ENCODE results near the gene BMPER. TPM values are rescaled to one million over a fixed set of nuclear protein-coding genes. Genes with fewer than 3 reads are reported as not detected.

Gene BMPER
- total RNA-seq, 5 donors from 2014 or later (not counting 1 experiment from before 2014, with no cell fraction given) = 0.20 to 0.47 TPM; not detected in 3

DNA sequence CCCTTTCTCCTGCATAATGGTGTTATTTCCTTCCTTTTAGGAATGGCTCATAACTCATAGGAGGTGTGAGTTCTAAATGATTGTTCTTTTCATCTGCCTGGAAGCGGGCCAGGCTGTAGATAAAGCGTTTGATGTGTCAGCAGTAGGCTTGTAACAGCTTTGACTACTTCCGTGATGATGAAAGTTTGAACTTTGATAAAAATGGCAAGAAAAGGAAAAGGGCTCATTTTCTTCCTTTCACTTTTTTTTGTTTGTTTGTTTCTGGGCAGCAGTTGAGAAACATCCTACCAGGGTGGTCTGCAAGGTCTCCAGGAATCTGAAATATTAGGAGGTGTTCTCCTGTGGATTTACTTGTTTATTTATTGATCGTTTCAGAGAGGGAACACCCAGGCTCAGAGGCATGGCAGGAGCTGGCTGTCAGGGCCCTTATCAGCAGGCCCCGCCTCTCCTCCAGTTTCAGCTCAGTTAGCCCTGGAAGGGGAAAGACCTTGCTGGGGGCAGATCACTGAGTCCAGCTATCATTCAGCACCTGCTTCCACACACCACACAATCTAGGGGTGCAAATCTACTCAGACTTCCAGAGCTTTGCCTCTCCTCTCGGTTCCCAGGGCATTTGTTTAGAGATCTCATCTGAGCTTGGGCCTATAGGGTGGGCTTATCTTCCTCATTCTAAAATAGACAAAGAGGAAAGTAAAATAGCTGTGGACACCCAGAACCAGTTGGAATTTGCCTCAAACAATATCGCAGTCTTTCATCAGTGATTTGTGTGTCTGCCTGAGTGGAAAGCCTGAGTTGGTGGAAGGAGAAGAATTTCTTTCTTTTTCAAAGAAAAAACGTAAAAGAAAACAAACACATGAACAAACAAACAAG lies 130.9 kb downstream of the BMPER start:
- DNase-seq = no peak
- no peak for ATAC-seq (replicated peaks in 1 of 4)
- Histone ChIP-seq H3K4me3 (ENCODE audit: control insufficient read depth in 1 of 2, extremely low read depth in 1 of 2, low read length in 1 of 2) (no peak overlapping the region), H3K27me3 (replicated peaks in 1 of 2; ENCODE audit: control insufficient read depth in 2 of 2, extremely low read depth in 1 of 2, insufficient read depth in 2 of 2, low read length in 1 of 2) (peaks cover 0 to 2% of the 10 kb centered on the region in 2 experiments), H3K4me1 (ENCODE audit: control insufficient read depth in 1 of 2, extremely low read depth in 1 of 2, insufficient read depth in 2 of 2, low read length in 2 of 2) (no peaks in the 10 kb centered on the region), H3K36me3 (ENCODE audit: control insufficient read depth in 2 of 2, extremely low read depth in 1 of 2, insufficient read depth in 1 of 2, low read length in 1 of 2) (no peaks in the 10 kb centered on the region), H3K27ac (ENCODE audit: low read length) (no peak overlapping the region), H3K9me3 (no peaks in the 10 kb centered on the region)
- Mint-ChIP-seq H3K4me3 (no peak overlapping the region), H3K36me3 (no peaks in the 10 kb centered on the region), H3K27ac (no peak overlapping the region), H3K9me3 (peaks cover 0 to 3% (median 0%) of the 10 kb centered on the region in 3 donors), H3K27me3 (no peaks in the 10 kb centered on the region), H3K4me1 (no peaks in the 10 kb centered on the region)
- ChIA-PET POLR2A (no interaction called here), CTCF (no interaction called here)
- WGBS (ENCODE audit: insufficient coverage) = 59% methylated on average over 3 of the region's 8 CpGs

DNA sequence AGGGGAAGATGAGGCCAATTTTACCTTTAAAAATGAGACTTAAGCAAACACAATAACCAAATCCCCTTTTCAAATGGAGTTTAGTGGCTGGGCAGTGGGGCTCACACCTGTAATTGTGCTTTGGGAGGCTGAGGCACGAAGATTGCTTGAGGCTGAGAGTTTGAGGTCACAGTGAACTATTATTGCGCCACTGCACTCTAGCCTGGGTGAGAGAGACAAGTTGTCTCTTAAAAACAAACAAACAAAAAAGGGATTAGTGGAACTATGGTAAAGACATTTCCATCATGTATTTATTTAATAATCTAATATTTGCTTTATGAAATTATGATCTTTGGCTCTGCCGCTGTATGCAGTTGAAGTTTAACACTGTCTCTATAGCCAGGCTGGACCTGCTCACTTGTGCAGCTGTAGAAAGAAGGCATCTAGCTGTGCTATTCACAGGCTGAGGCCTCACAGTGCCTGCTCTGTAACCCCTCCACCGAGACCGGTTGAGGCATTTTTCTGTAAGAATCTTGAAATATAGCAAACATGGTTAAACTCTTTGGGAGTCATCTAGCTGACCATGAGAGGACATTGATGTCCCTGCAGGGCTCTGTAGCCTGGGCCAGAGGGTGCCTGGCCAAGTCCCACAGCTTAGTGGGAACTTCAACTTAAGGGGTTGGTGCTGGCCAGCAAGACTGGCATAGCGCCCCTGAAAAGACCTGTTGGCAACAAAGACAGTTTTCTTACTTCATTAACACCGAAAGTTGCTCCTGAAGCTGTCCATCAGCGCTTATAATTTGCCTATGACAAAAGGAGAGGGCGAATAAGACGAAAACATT lies 131.8 kb downstream of the BMPER start:
- no peaks in the 10 kb centered on the region for H3K36me3 ChIP-seq (ENCODE audit: control insufficient read depth in 2 of 2, extremely low read depth in 1 of 2, insufficient read depth in 1 of 2, low read length in 1 of 2)
- ChIA-PET POLR2A (no interaction called here), CTCF (no interaction called here)
- H3K27ac ChIP-seq (ENCODE audit: low read length) = no peak overlapping the region
- H3K9me3 ChIP-seq = no peaks in the 10 kb centered on the region
- DNase-seq (no peak), ATAC-seq (replicated peaks in 1 of 4) (no peak)
- Mint-ChIP-seq H3K4me3 (no peak overlapping the region), H3K4me1 (no peaks in the 10 kb centered on the region), H3K27ac (no peak overlapping the region), H3K36me3 (no peaks in the 10 kb centered on the region), H3K9me3 (peaks cover 0 to 2% (median 0%) of the 10 kb centered on the region in 3 donors), H3K27me3 (no peaks in the 10 kb centered on the region)
- peaks cover 0 to 2% of the 10 kb centered on the region in 2 experiments for H3K27me3 ChIP-seq (replicated peaks in 1 of 2; ENCODE audit: control insufficient read depth in 2 of 2, extremely low read depth in 1 of 2, insufficient read depth in 2 of 2, low read length in 1 of 2)
- WGBS (ENCODE audit: insufficient coverage) = 92% methylated on average over 4 of the region's 10 CpGs
- H3K4me3 ChIP-seq (ENCODE audit: control insufficient read depth in 1 of 2, extremely low read depth in 1 of 2, low read length in 1 of 2) = no peak overlapping the region
- H3K4me1 ChIP-seq (ENCODE audit: control insufficient read depth in 1 of 2, extremely low read depth in 1 of 2, insufficient read depth in 2 of 2, low read length in 2 of 2) = no peaks in the 10 kb centered on the region

DNA sequence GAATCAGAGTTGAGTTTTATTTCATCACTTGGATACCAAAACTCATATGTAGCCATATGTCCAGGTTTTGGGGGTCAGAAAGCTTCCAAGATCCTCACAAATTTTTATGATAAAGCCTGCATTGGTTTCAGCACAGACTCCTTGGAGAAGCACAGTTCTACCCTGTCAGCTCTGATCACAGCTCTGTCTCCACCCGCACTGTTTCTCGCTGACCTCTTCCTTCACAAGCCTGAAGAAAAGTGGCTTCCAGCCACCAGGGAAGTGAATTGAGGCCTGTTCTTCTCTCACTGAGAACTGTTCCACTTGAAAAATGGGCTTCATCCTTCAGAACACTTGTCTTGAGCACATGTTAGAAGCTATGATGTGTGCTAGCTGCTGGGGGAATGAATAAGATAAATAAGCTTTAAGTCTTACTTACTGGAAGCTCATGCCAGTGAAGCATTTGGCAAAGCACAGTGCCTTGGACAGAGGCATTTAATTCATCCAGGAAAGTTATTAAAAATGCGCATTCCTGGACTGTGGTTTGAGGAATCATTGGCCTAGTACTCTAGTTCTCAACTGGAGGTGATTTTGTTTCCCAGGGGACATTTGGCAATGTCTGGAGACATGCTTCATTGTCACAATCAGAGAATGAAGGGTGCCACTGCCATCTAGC lies 133.6 kb downstream of the BMPER start:
- H3K27me3 Mint-ChIP-seq = no peaks in the 10 kb centered on the region
- no peaks in the 10 kb centered on the region for H3K9me3 ChIP-seq
- no peak overlapping the region for H3K4me3 ChIP-seq (ENCODE audit: control insufficient read depth in 1 of 2, extremely low read depth in 1 of 2, low read length in 1 of 2)
- no peak overlapping the region for H3K27ac ChIP-seq (ENCODE audit: low read length)
- peaks cover 0 to 2% of the 10 kb centered on the region in 2 experiments for H3K27me3 ChIP-seq (replicated peaks in 1 of 2; ENCODE audit: control insufficient read depth in 2 of 2, extremely low read depth in 1 of 2, insufficient read depth in 2 of 2, low read length in 1 of 2)
- ChIA-PET POLR2A (no interaction called here), CTCF (no interaction called here)
- no CpG with 5 or more reads among the region's 3 CpGs for WGBS (ENCODE audit: insufficient coverage)
- ATAC-seq (replicated peaks in 1 of 4) (no peak), DNase-seq (no peak)
- H3K9me3 Mint-ChIP-seq = no peaks in the 10 kb centered on the region
- no peaks in the 10 kb centered on the region for H3K36me3 Mint-ChIP-seq
- H3K27ac Mint-ChIP-seq = no peak overlapping the region
- H3K4me1 ChIP-seq (ENCODE audit: control insufficient read depth in 1 of 2, extremely low read depth in 1 of 2, insufficient read depth in 2 of 2, low read length in 2 of 2) = no peaks in the 10 kb centered on the region
- no peak overlapping the region for H3K4me3 Mint-ChIP-seq
- no peaks in the 10 kb centered on the region for H3K36me3 ChIP-seq (ENCODE audit: control insufficient read depth in 2 of 2, extremely low read depth in 1 of 2, insufficient read depth in 1 of 2, low read length in 1 of 2)
- H3K4me1 Mint-ChIP-seq = no peaks in the 10 kb centered on the region

DNA sequence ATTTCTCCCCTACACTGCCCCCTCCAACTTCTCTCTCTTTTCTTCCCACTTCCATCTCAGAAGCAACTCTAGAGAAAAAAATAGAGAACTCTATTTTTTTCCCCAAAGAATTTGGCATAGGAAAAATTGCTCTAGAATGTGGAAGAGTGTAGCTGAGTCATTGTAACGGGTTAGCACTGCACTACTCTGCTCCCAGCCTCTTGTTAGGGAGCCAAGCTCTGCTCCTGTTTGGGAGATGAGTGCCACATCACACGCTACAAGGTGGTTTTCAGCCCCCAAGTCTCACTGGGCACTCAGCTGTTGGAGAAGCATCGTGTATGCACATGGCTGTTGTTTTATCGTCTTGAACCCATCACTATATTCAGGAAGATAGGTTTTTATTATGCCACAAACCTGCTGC lies 136.4 kb downstream of the BMPER start:
- Histone ChIP-seq H3K27me3 (replicated peaks in 1 of 2; ENCODE audit: control insufficient read depth in 2 of 2, extremely low read depth in 1 of 2, insufficient read depth in 2 of 2, low read length in 1 of 2) (peaks cover 0 to 2% of the 10 kb centered on the region in 2 experiments), H3K36me3 (ENCODE audit: control insufficient read depth in 2 of 2, extremely low read depth in 1 of 2, insufficient read depth in 1 of 2, low read length in 1 of 2) (no peaks in the 10 kb centered on the region), H3K9me3 (no peaks in the 10 kb centered on the region), H3K27ac (ENCODE audit: low read length) (no peak overlapping the region), H3K4me3 (ENCODE audit: control insufficient read depth in 1 of 2, extremely low read depth in 1 of 2, low read length in 1 of 2) (no peak overlapping the region), H3K4me1 (ENCODE audit: control insufficient read depth in 1 of 2, extremely low read depth in 1 of 2, insufficient read depth in 2 of 2, low read length in 2 of 2) (no peaks in the 10 kb centered on the region)
- ChIA-PET POLR2A (no interaction called here), CTCF (no interaction called here)
- no peaks in the 10 kb centered on the region for H3K27me3 Mint-ChIP-seq
- 65% methylated on average over 2 of the region's 4 CpGs for WGBS (ENCODE audit: insufficient coverage)
- DNase-seq (no peak), ATAC-seq (replicated peaks in 1 of 4) (no peak)
- no peak overlapping the region for H3K4me3 Mint-ChIP-seq
- no peaks in the 10 kb centered on the region for H3K4me1 Mint-ChIP-seq
- H3K36me3 Mint-ChIP-seq = no peaks in the 10 kb centered on the region
- H3K27ac Mint-ChIP-seq = no peak overlapping the region
- no peaks in the 10 kb centered on the region for H3K9me3 Mint-ChIP-seq

DNA sequence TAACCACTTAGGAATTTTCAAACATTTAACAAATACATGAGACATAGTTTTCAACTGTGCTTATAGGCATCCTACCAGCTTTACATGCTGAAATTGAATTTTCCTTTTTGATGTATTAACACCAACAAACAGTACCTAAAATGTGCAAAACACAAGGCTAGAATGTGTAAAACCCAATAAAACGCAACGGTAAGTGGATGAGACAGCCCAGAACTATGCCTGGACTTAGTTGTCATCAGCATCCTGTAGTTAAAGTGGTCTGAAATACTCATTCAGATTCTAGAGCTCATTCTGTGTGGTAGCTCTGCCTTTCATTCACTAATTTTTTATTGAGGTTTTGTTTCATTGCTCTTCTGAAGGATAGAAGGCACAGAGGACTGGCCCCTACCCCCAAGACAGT lies 137.1 kb downstream of the BMPER start:
- H3K27me3 ChIP-seq (replicated peaks in 1 of 2; ENCODE audit: control insufficient read depth in 2 of 2, extremely low read depth in 1 of 2, insufficient read depth in 2 of 2, low read length in 1 of 2) = peaks cover 0 to under 1% of the 10 kb centered on the region in 2 experiments
- H3K36me3 ChIP-seq (ENCODE audit: control insufficient read depth in 2 of 2, extremely low read depth in 1 of 2, insufficient read depth in 1 of 2, low read length in 1 of 2) = no peaks in the 10 kb centered on the region
- H3K9me3 Mint-ChIP-seq = no peaks in the 10 kb centered on the region
- 88% methylated on average over 2 of the region's 2 CpGs for WGBS (ENCODE audit: insufficient coverage)
- CTCF ChIA-PET = no interaction called here
- H3K27ac Mint-ChIP-seq = no peak overlapping the region
- no peaks in the 10 kb centered on the region for H3K9me3 ChIP-seq
- DNase-seq (no peak), ATAC-seq (replicated peaks in 1 of 4) (no peak)
- H3K4me3 ChIP-seq (ENCODE audit: control insufficient read depth in 1 of 2, extremely low read depth in 1 of 2, low read length in 1 of 2) = no peak overlapping the region
- H3K27ac ChIP-seq (ENCODE audit: low read length) = no peak overlapping the region
- no peaks in the 10 kb centered on the region for H3K27me3 Mint-ChIP-seq
- POLR2A ChIA-PET = no interaction called here
- H3K4me3 Mint-ChIP-seq = no peak overlapping the region
- H3K4me1 Mint-ChIP-seq = no peaks in the 10 kb centered on the region
- no peaks in the 10 kb centered on the region for H3K36me3 Mint-ChIP-seq
- no peaks in the 10 kb centered on the region for H3K4me1 ChIP-seq (ENCODE audit: control insufficient read depth in 1 of 2, extremely low read depth in 1 of 2, insufficient read depth in 2 of 2, low read length in 2 of 2)

DNA sequence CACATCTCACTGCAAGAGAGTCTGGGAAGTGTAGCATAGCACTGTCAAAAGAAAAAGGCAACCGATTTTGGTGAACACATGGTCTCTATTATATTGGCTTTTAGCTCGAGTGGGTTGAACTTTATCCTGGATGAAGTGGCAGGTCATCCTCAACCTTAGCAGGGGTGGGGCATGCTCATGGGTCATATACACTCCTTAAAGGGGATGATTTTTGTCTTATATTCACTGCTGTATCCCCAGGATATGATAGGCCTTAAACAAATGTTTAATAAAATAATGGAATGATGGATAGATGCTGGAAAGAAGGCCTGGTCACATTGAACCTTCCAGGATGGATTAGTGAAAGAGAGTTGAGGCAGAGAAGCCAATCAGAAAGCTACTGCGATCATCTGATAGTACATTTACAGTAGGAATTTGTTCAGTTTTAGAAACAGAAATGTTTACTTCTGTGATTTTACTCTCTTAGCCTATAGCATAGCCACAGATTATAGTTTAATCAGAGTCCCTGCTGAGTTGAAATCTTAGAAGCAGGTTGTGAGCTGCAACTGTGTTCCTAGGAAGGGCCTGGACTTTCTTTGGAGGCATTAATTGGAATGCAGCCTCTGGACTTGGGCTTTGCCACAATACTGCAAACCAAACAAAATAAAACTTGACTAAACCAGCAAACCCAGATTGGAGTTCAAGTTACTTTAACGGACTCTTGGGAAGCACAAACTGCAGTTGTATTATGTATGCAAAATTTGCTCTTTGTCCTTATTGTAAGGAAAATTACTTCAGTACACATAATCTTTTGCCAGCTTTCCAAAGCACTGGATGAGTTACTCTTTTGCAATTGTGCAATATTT lies 138.3 kb downstream of the BMPER start:
- Mint-ChIP-seq H3K27ac (no peak overlapping the region), H3K4me1 (no peaks in the 10 kb centered on the region), H3K9me3 (no peaks in the 10 kb centered on the region), H3K36me3 (no peaks in the 10 kb centered on the region), H3K4me3 (no peak overlapping the region), H3K27me3 (no peaks in the 10 kb centered on the region)
- WGBS (ENCODE audit: insufficient coverage) = 65% methylated on average over 2 of the region's 4 CpGs
- no peaks in the 10 kb centered on the region for H3K36me3 ChIP-seq (ENCODE audit: control insufficient read depth in 2 of 2, extremely low read depth in 1 of 2, insufficient read depth in 1 of 2, low read length in 1 of 2)
- H3K4me3 ChIP-seq (ENCODE audit: control insufficient read depth in 1 of 2, extremely low read depth in 1 of 2, low read length in 1 of 2) = no peak overlapping the region
- DNase-seq = no peak
- ChIA-PET CTCF (no interaction called here), POLR2A (no interaction called here)
- no peaks in the 10 kb centered on the region for H3K27me3 ChIP-seq (replicated peaks in 1 of 2; ENCODE audit: control insufficient read depth in 2 of 2, extremely low read depth in 1 of 2, insufficient read depth in 2 of 2, low read length in 1 of 2)
- no peak overlapping the region for H3K27ac ChIP-seq (ENCODE audit: low read length)
- no peaks in the 10 kb centered on the region for H3K9me3 ChIP-seq
- no peak for ATAC-seq (replicated peaks in 1 of 4)
- H3K4me1 ChIP-seq (ENCODE audit: control insufficient read depth in 1 of 2, extremely low read depth in 1 of 2, insufficient read depth in 2 of 2, low read length in 2 of 2) = no peaks in the 10 kb centered on the region
